Skeletal muscle cell (primary cell): Measurements from ENCODE around the gene FSD1L.
"Not testable (repeated sequence)": the region's sequence is repeated elsewhere in the genome, so short reads cannot be mapped to it uniquely, and the experiment has no call there.

ENCODE experiments used
- DNase-seq: peaks from one replicate; pipeline ENCODE4 v3.0.0-alpha.2; 2010; ENCODE audit warnings: low read depth
- H3K4me3 ChIP-seq: 2 replicates; pipeline ENCODE4 v1.5.1; 2011; ENCODE audit warnings: low read depth, mild to moderate bottlenecking, control low read depth, low read length, moderate library complexity

The FSD1L gene

GRCh38 chr9:105520992-105521391 is 73.2 kb downstream of the FSD1L start:
- not testable (repeated sequence) for H3K4me3 ChIP-seq

DNA sequence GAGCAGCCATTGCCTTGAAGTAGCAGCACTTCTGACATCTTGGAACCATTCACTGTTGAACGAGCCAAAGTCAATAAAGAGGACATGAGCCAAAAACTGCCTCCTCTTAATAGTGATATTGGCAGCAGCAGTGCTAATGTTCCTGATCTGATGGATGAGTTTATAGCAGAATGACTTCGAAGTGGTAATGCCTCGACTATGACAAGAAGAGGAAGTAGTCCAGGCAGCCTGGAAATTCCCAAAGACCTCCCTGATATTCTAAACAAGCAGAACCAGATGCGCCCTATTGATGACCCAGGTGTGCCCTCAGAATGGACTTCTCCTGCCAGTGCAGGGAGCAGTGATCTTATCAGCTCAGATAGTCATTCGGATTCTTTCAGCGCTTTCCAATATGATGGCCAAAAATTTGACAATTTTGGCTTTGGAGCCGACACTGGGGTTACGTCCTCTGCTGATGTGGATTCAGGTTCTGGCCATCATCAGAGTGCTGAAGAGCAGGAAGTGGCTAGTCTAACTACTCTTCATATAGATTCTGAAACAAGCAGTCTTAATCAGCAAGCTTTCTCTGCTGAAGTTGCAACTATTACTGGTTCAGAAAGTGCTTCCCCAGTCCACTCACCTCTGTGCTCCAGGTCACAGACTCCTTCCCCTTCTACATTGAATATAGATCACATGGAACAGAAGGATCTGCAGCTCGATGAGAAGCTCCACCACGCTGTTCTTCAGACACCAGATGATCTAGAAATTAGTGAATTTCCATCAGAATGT is 75.0 kb downstream of the FSD1L start:
- H3K4me3 ChIP-seq, DNase-seq: not testable (repeated sequence)

More at GRCh38 chr9:105520992-105521391, 73.2 kb downstream of the FSD1L start:
- not testable (repeated sequence) for DNase-seq

- H3K4me3 ChIP-seq = no peak overlapping the region
- no peak for DNase-seq
Measured at GRCh38 chr9:105531530-105531929, 83.7 kb downstream of the FSD1L start.

DNA sequence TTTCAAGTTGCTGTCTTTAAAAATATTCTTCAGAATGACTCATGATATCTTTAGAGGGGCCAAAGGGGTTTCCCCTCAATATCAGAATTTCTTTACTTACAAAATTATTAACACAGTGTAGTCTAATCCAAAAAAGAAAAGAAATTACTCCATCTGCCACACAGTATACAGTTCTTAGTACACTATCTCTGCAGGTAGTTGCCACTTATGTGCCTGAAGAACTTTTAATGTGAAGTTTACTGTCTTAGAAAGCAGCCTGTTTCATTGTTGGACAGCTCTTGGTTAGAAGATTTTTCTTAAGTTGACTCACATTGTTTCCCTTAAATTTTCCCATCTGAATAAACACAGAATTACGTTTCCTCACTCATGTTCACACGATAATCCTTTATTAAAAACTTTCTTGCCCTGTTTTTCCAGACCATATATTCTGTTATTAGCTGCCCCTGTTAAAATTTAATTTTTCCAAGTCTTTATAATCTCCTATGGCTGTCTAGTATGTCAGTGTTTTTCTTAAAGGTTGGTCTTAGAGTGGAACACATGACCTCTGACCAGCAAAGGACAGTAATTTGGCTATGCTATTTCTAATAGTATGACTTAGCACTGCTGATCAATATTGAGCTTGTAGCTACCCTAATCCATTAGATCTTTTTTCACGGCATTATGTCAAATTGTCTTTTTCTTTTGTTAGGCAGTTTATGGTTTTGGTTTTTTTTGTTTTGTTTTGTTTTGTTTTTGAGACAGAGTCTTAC is 88.3 kb downstream of the FSD1L start:
- DNase-seq = no peak
- H3K4me3 ChIP-seq = no peak overlapping the region

DNA sequence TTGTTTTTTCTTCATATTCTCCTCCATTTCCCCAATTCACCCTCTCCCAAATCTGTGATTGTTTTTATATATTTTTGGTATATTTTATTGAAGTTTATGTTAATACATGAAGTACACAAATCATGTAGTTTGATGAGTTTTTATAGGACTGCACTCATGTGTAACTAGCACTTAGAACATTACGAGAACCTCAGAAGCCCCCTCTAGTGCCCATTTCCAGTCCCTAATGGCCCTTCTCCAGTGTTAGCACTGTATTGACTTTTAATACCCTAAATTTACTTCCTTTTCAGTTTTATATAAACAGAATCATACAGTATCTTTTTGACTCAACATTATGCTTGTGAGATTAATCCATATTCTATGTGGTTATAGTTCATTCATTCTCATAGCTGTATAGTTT is 91.6 kb downstream of the FSD1L start:
- DNase-seq = no peak
- H3K4me3 ChIP-seq = no peak overlapping the region

- DNase-seq = no peak
- no peak overlapping the region for H3K4me3 ChIP-seq
Measured at GRCh38 chr9:105541838-105542237, 94.0 kb downstream of the FSD1L start.

GRCh38 chr9:105554042-105554441 is 106.2 kb downstream of the FSD1L start:
- H3K4me3 ChIP-seq = no peak overlapping the region
- DNase-seq = no peak

DNA sequence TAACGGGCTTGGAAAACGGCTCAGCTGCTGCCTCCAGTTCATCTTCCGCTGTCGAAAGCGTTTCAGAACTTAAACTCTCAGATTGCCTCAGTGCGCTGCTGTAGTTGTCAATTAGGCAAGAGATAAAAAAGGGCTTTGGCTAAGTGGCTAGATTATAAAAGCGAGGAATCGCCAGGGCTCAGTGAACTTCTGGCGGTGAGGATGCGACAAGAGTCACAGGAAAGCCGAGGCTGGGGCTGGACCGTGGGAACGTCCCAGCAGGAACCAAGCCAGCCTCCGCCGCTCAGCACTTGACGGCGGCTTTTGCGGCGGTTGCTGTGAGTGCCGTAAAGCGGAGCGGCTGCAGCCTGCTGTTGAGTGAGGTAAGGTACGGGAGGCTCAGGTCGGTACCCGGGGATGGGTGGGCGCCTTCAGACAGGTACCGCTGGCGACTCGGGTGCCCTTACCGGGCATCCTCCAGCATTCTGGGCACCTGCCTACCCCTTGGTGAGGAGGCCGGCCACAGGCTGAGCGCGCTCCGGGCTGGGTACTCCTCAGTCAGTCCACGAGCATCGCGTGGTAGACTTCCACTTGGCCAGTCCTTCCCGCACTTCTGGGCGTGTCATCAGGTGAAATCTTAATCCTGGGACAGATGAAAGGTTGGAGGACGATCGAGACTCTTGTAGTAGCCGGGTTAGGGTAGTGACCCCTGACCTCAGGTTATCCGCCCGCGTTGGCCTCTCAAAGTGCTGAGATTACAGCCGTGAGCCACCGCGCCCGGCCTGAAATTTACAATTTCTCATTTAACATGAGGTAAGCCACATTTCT is 110.2 kb downstream of the FSD1L start, which contains the start of gene FKTN:
Gene FKTN, plus strand, starts transcription at position 328 of the 807 bp plus-strand sequence. CDS start 16,902 bp downstream, outside the sequence.
- DNase-seq = peak; percentile 49
- H3K4me3 ChIP-seq = peak within 1 kb of the TSS; percentile 96

- no peak for DNase-seq
- H3K4me3 ChIP-seq = no peak overlapping the region
Measured at GRCh38 chr9:105572455-105572854, 124.6 kb downstream of the FSD1L start.

DNA sequence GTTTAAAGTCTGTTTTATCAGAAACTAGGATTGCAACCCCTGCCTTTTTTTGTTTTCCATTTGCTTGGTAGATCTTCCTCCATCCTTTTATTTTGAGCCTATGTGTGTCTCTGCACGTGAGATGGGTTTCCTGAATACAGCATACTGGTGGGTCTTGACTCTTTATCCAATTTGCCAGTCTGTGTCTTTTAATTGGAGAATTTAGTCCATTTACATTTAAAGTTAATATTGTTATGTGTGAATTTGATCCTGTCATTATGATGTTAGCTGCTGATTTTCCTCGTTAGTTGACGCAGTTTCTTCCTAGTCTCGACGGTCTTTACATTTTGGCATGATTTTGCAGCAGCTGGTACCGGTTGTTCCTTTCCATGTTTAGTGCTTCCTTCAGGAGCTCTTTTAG is 132.1 kb downstream of the FSD1L start:
- H3K4me3 ChIP-seq, DNase-seq: not testable (repeated sequence)

GRCh38 chr9:105581550-105581949 is 133.7 kb downstream of the FSD1L start:
- not testable (repeated sequence) for DNase-seq, H3K4me3 ChIP-seq

- no peak overlapping the region for H3K4me3 ChIP-seq
- DNase-seq = no peak
Measured at GRCh38 chr9:105593145-105593544, 145.3 kb downstream of the FSD1L start.
